H1 (cell line): Measurements from ENCODE around the gene RLBP1. TPM values are rescaled to one million over a fixed set of nuclear protein-coding genes. Genes with fewer than 3 reads are reported as not detected.

ENCODE experiments used
- CTCF ChIA-PET: fragments of 300-600 bp; sonication (Branson Sonifier 250); formaldehyde crosslinking; loops from one replicate; lab custom pipeline; 2021; ENCODE audit not compliant: partially characterized antibody; lab: Charles Lee
- POLR2A ChIA-PET: fragments of 300-600 bp; sonication (Branson Sonifier 250); formaldehyde crosslinking; loops from one replicate; lab custom pipeline; 2021; ENCODE audit warnings: inconsistent platforms; ENCODE audit not compliant: partially characterized antibody; lab: Charles Lee
- DNase-seq, 2 experiments: peaks; one replicate each; pipeline versions ENCODE4 v3.0.0 to v3.0.0-alpha.2; 2010 to 2022; ENCODE audit warnings: low spot score in 2 of 2, low read depth in 1 of 2, mixed read lengths in 1 of 2
- FAIRE-seq: peaks from 2 replicates; lab custom pipeline; 2011; peaks lifted over from hg19 to GRCh38; lab: Jason Lieb, UNC
- H2AFZ ChIP-seq: 2 replicates; pipeline ENCODE4 v1.8.1; 2012; ENCODE audit warnings: low read length, inconsistent platforms
- H2AK5ac ChIP-seq: 2 replicates; pipeline ENCODE4 v1.6.1; 2013; ENCODE audit warnings: low read depth, low read length
- H2BK120ac ChIP-seq: replicated peaks from 2 replicates; pipeline ENCODE3; 2013; ENCODE audit warnings: low read depth, low read length, inconsistent platforms
- H2BK12ac ChIP-seq: 2 replicates; pipeline ENCODE4 v1.6.1; 2013; ENCODE audit warnings: low read depth, low read length
- H2BK15ac ChIP-seq: 2 replicates; pipeline ENCODE4 v1.6.1; 2013; ENCODE audit warnings: low read length
- H2BK20ac ChIP-seq: 2 replicates; pipeline ENCODE4 v1.6.1; 2013; ENCODE audit warnings: low read length
- H2BK5ac ChIP-seq: 2 replicates; pipeline ENCODE4 v1.6.1; 2013; ENCODE audit warnings: low read depth, low read length
- H3K14ac ChIP-seq: 2 replicates; pipeline ENCODE4 v1.6.1; 2013; ENCODE audit warnings: inconsistent platforms; ENCODE audit not compliant: insufficient read length
- H3K18ac ChIP-seq: 2 replicates; pipeline ENCODE4 v1.6.1; 2013; ENCODE audit warnings: low read length; ENCODE audit errors: extremely low read depth
- H3K23ac ChIP-seq: 2 replicates; pipeline ENCODE4 v1.6.1; 2013; ENCODE audit warnings: inconsistent platforms; ENCODE audit not compliant: insufficient read length
- H3K23me2 ChIP-seq: 2 replicates; pipeline ENCODE4 v1.6.1; 2013; ENCODE audit warnings: low read depth, low read length
- H3K27ac ChIP-seq: 2 replicates; pipeline ENCODE4 v1.6.1; 2011; ENCODE audit warnings: low read depth, low read length, inconsistent platforms
- H3K27me3 ChIP-seq, 4 experiments: replicated peaks in 1 of 4; 1 replicate in 1 of 4; 2 replicates in 3 of 4; pipeline versions ENCODE4 v1.6.1 to v1.8.1; 2011 to 2013; ENCODE audit warnings: low read length in 3 of 4, mild to moderate bottlenecking in 3 of 4, inconsistent platforms in 2 of 4, mixed read lengths in 2 of 4, moderate library complexity in 1 of 4; ENCODE audit not compliant: control insufficient read depth in 3 of 4, insufficient read depth in 3 of 4; ENCODE audit errors: extremely low read depth in 1 of 4
- H3K36me3 ChIP-seq, 4 experiments: 2 replicates each; pipeline versions ENCODE4 v1.6.1 to v1.8.1; 2011 to 2013; ENCODE audit warnings: mild to moderate bottlenecking in 4 of 4, low read length in 3 of 4, moderate library complexity in 2 of 4, control low read depth in 1 of 4, inconsistent platforms in 1 of 4; ENCODE audit not compliant: insufficient read depth in 4 of 4, control insufficient read depth in 2 of 4
- H3K4ac ChIP-seq: replicated peaks from 2 replicates; pipeline ENCODE3; 2013; ENCODE audit warnings: low read length, low read depth, mixed read lengths, inconsistent platforms; ENCODE audit not compliant: insufficient read length
- H3K4me1 ChIP-seq, 4 experiments: replicated peaks in 1 of 4; 1 replicate in 1 of 4; 2 replicates in 3 of 4; pipeline versions ENCODE4 v1.6.1 to v1.8.1; 2011 to 2013; ENCODE audit warnings: low read length in 3 of 4, inconsistent platforms in 2 of 4, mixed read lengths in 1 of 4; ENCODE audit not compliant: insufficient read depth in 4 of 4, control insufficient read depth in 3 of 4
- H3K4me2 ChIP-seq, 2 experiments: 2 replicates each; pipeline versions ENCODE4 v1.6.1 to v1.8.1; 2011 to 2013; ENCODE audit warnings: low read depth in 2 of 2, low read length in 2 of 2, control low read depth in 1 of 2, inconsistent platforms in 1 of 2, mild to moderate bottlenecking in 1 of 2; ENCODE audit not compliant: insufficient read depth in 1 of 2
- H3K4me3 ChIP-seq, 4 experiments: fragments of 200-600, 300-600 bp in 1 of 4; sonication (generic), shearing (Covaris generic), sonication (Bioruptor Twin) in 1 of 4; 2 replicates each; pipeline versions ENCODE4 v1.5.1 to v1.8.1; 2011 to 2016; ENCODE audit warnings: low read length in 4 of 4, low read depth in 3 of 4, control low read depth in 2 of 4, inconsistent platforms in 2 of 4, mild to moderate bottlenecking in 2 of 4, mixed read lengths in 1 of 4, moderate library complexity in 1 of 4; ENCODE audit not compliant: insufficient read depth in 2 of 4; ENCODE audit errors: extremely low read depth in 1 of 4
- H3K56ac ChIP-seq: replicated peaks from 2 replicates; pipeline ENCODE3; 2013; ENCODE audit warnings: low read depth, mild to moderate bottlenecking, mixed read lengths, low read length, inconsistent platforms; ENCODE audit not compliant: insufficient read length
- H3K79me1 ChIP-seq: 2 replicates; pipeline ENCODE4 v1.6.1; 2013; ENCODE audit warnings: low read depth, low read length, control low read depth
- H3K79me2 ChIP-seq, 2 experiments: 2 replicates each; pipeline versions ENCODE4 v1.6.1 to v1.8.1; 2012 to 2013; ENCODE audit warnings: low read length in 2 of 2, mild to moderate bottlenecking in 2 of 2, inconsistent platforms in 1 of 2; ENCODE audit not compliant: insufficient read depth in 2 of 2, control insufficient read depth in 1 of 2
- H3K9ac ChIP-seq, 4 experiments: replicated peaks in 1 of 4; 1 replicate in 1 of 4; 2 replicates in 3 of 4; pipeline versions ENCODE4 v1.6.1 to v1.8.1; 2011 to 2013; ENCODE audit warnings: low read depth in 3 of 4, low read length in 3 of 4, control low read depth in 2 of 4, mild to moderate bottlenecking in 2 of 4, moderate library complexity in 2 of 4, inconsistent platforms in 1 of 4; ENCODE audit errors: extremely low read depth in 1 of 4
- H3K9me3 ChIP-seq, 2 experiments: 2 replicates each; pipeline versions ENCODE4 v1.6.1 to v1.8.1; 2012 to 2013; ENCODE audit warnings: mild to moderate bottlenecking in 2 of 2, moderate library complexity in 2 of 2, control low read depth in 1 of 2, inconsistent platforms in 1 of 2, low read depth in 1 of 2, low read length in 1 of 2, mixed read lengths in 1 of 2; ENCODE audit not compliant: insufficient read depth in 2 of 2
- H4K20me1 ChIP-seq, 2 experiments: replicated peaks in 1 of 2; 2 replicates each; pipeline versions ENCODE3 to v1.8.1; 2011 to 2013; ENCODE audit warnings: inconsistent platforms in 2 of 2, low read length in 2 of 2, mild to moderate bottlenecking in 1 of 2; ENCODE audit not compliant: insufficient read depth in 2 of 2, control insufficient read depth in 1 of 2
- H4K5ac ChIP-seq: 2 replicates; pipeline ENCODE4 v1.6.1; 2013; ENCODE audit warnings: low read length, low read depth, mixed read lengths, inconsistent platforms; ENCODE audit not compliant: insufficient read length
- H4K8ac ChIP-seq: 2 replicates; pipeline ENCODE4 v1.8.0; 2013; ENCODE audit warnings: mild to moderate bottlenecking, moderate library complexity, low read length, inconsistent platforms; ENCODE audit not compliant: insufficient read depth; ENCODE audit errors: extremely low read depth
- H4K91ac ChIP-seq: replicated peaks from 2 replicates; pipeline ENCODE3; 2013; ENCODE audit warnings: low read length, mixed read lengths, inconsistent platforms; ENCODE audit not compliant: insufficient read length
- ASH2L ChIP-seq: fragments of 200-600, 300-600 bp; sonication (generic); IDR thresholded peaks from one replicate; pipeline ENCODE4 v1.7.1; 2017; ENCODE audit warnings: low read length
- EZH2 ChIP-seq: fragments of 200-600 bp; sonication (generic); IDR thresholded peaks from 2 replicates; pipeline ENCODE4 v1.7.1; 2012; ENCODE audit warnings: low read depth, mild to moderate bottlenecking, moderate library complexity, low read length, inconsistent platforms; ENCODE audit not compliant: severe bottlenecking
- FOSL1 ChIP-seq: IDR thresholded peaks from 2 replicates; pipeline ENCODE4 v1.6.1; 2011; ENCODE audit warnings: mild to moderate bottlenecking, low read depth, low read length, moderate library complexity; ENCODE audit not compliant: insufficient read depth
- JUND ChIP-seq: IDR thresholded peaks from 2 replicates; pipeline ENCODE4 v1.6.1; 2011; ENCODE audit warnings: mild to moderate bottlenecking, improper control_type of control experiment, low read length
- KDM5A ChIP-seq: fragments of 200-600 bp; IDR thresholded peaks from 2 replicates; pipeline ENCODE4 v1.7.1; 2012; ENCODE audit warnings: mild to moderate bottlenecking, low read length, inconsistent platforms, mixed read lengths
- RBBP5 ChIP-seq: IDR thresholded peaks from 2 replicates; pipeline ENCODE4 v1.7.1; 2012; ENCODE audit warnings: low read depth, mild to moderate bottlenecking, inconsistent platforms, low read length, moderate library complexity, borderline replicate concordance
- RFX5 ChIP-seq: IDR thresholded peaks from 2 replicates; pipeline ENCODE4 v1.6.1; 2011; ENCODE audit warnings: low read depth, low read length, improper control_type of control experiment, borderline replicate concordance
- RNF2 ChIP-seq: fragments of 200-900, 300-1000 bp; sonication (generic); IDR thresholded peaks from 2 replicates; pipeline ENCODE4 v1.7.1; 2016; ENCODE audit warnings: borderline replicate concordance, low read depth, mild to moderate bottlenecking, antibody characterized with exemption, low read length; ENCODE audit not compliant: poor library complexity, severe bottlenecking; ENCODE audit errors: missing control alignments
- TBP ChIP-seq: IDR thresholded peaks from 2 replicates; pipeline ENCODE4 v1.6.1; 2011; ENCODE audit warnings: low read depth, low read length, improper control_type of control experiment
- TEAD4 ChIP-seq: IDR thresholded peaks from 2 replicates; pipeline ENCODE4 v1.6.1; 2012; ENCODE audit warnings: low read depth, low read length, inconsistent platforms, mixed read lengths
- ZNF274 ChIP-seq: IDR thresholded peaks from 2 replicates; pipeline ENCODE4 v1.7.0; 2012; ENCODE audit warnings: low read length, borderline replicate concordance; ENCODE audit errors: extremely low read depth
- WGBS, 2 experiments: shearing (Covaris generic) in 1 of 2; methylation state at CpG; one replicate each; pipeline versions ENCODE4 v1.1.6 to v1.1.7; 2013 to 2015; ENCODE audit warnings: low lambda C conversion rate in 2 of 2, mixed read lengths in 2 of 2, inconsistent platforms in 1 of 2, low coverage in 1 of 2, missing lambda C conversion rate in 1 of 2; ENCODE audit not compliant: insufficient replicate concordance in 2 of 2, insufficient coverage in 1 of 2, insufficient read length in 1 of 2; ENCODE audit errors: extremely low coverage in 1 of 2, missing lambda C conversion rate in 1 of 2; 5-methylcytosine and 5-hydroxymethylcytosine counted together
- polyA plus RNA-seq, 7 experiments: library from polyadenylated mRNA; depleted of rRNA in 3 of 7; stranded (reverse) in 5 of 7; unstranded in 2 of 7; fragments of >200 nt in 5 of 7; fragments of 200-250 nt in 2 of 7; gene quantifications; 1 replicate in 5 of 7; 2 replicates in 1 of 7; 4 replicates in 1 of 7; pipeline versions ENCODE4 v1.2.1 to v1.2.3, GENCODE V29; 2011 to 2013; ENCODE audit warnings: missing spikeins in 2 of 7, mixed read lengths in 2 of 7
- total RNA-seq: library from RNA; stranded (reverse); fragmentation: NEBNext Ultra II Directional; extraction: Animal tissue kit (Norgen Biotek cat#: 25700); gene quantifications from 2 replicates; pipeline ENCODE4 v1.2.1, GENCODE V29; 2021
- TF ChIP-seq, protein P1 (sequence below): IDR thresholded peaks from 2 replicates; pipeline ENCODE4 v1.6.1; 2011; ENCODE audit warnings: low read length, improper control_type of control experiment

The RLBP1 gene
- total and polyA plus RNA-seq, 2 of the 8 experiments (the other 6 are each of a cell fraction or from before 2014, with no cell fraction given), result 0.05 TPM; not detected in 1

DNA sequence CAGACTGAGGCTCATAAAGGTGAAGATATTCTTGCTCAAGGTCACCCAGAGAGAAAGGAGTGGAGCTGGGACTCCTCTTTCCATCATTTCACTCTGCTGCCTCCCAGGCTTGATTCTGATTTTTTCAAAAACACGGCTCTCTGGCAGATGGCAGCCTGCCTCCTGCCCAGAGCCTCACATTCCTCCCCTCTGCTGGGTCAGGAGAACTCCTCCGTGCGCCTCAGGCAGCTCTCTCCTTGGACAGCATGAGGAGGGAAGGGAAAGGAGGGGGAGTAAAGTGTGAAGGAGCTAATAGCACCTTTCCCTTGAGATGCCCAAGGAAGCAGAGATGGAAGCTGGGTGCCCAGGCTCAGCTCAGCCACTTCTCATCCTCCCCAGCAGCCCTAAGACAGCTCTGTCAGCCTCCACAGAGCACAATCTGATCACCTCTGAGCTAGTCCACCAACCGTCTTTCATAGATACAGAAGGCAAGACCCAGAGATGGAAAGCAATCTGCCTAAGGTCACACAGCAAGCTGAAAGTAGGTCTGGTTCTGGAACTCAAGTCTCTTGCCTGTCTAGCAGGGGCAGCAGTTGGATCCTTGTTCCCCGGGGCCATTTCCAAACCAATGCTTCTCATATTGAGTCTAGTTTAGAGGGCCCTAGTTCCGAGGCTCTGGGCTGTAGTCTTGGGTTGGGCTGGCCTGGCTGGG, 3.5 kb downstream of the RLBP1 start:
- FAIRE-seq (no peak), DNase-seq (no peak)
- H3K4me1 ChIP-seq, result no peaks in the 10 kb centered on the region; a peak in 1 of 7 replicates
- 87% methylated on average over 6 of the region's 6 CpGs; no CpG with 5 or more reads in 1 of the 2 experiments for WGBS, 2 experiments
- H3K9me3 ChIP-seq, result no peaks in the 10 kb centered on the region
- no peak overlapping the region for H4K8ac ChIP-seq
- no peak overlapping the region for H2AK5ac ChIP-seq
- H3K23me2 ChIP-seq, result no peaks in the 10 kb centered on the region
- H3K79me2 ChIP-seq, result no peaks in the 10 kb centered on the region
- H3K9ac ChIP-seq, result no peak overlapping the region
- POLR2A ChIA-PET, result no interaction called here
- no peak overlapping the region for H3K4me2 ChIP-seq
- no peak overlapping the region for H2BK15ac ChIP-seq
- no peak overlapping the region for H4K91ac ChIP-seq
- no peak overlapping the region for H3K56ac ChIP-seq
- no peak overlapping the region for H3K18ac ChIP-seq
- CTCF ChIA-PET, result interaction anchor here (0.7 to 3.1 kb wide), 12 partner anchors 8 to 88 kb away, joined by 3 to 27 read pairs (median 4); no protein-coding TSS in a partner anchor
- H2BK12ac ChIP-seq, result no peak overlapping the region
- H2AFZ ChIP-seq, result no peak overlapping the region
- H2BK20ac ChIP-seq, result no peak overlapping the region
- no peak overlapping the region for H3K4me3 ChIP-seq
- no peak overlapping the region for H4K5ac ChIP-seq
- no peak overlapping the region for H3K4ac ChIP-seq
- H3K27ac ChIP-seq, result no peak overlapping the region
- H3K23ac ChIP-seq, result no peak overlapping the region
- no peak overlapping the region for H2BK120ac ChIP-seq
- H3K79me1 ChIP-seq, result no peaks in the 10 kb centered on the region
- H3K14ac ChIP-seq, result no peak overlapping the region
- H3K27me3 ChIP-seq, result no peaks in the 10 kb centered on the region
- H3K36me3 ChIP-seq, result no peaks in the 10 kb centered on the region
- H2BK5ac ChIP-seq, result no peak overlapping the region
- H4K20me1 ChIP-seq, result no peaks in the 10 kb centered on the region
- TF ChIP-seq RNF2 (no peak), KDM5A (no peak), EZH2 (no peak), TBP (no peak), FOSL1 (no peak), TEAD4 (no peak), RFX5 (no peak), JUND (no peak), RBBP5 (no peak), ASH2L (no peak), ZNF274 (no peak)
- TF ChIP-seq, protein P1, sequence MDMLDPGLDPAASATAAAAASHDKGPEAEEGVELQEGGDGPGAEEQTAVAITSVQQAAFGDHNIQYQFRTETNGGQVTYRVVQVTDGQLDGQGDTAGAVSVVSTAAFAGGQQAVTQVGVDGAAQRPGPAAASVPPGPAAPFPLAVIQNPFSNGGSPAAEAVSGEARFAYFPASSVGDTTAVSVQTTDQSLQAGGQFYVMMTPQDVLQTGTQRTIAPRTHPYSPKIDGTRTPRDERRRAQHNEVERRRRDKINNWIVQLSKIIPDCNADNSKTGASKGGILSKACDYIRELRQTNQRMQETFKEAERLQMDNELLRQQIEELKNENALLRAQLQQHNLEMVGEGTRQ, result no peak
